ENCODE results near the gene WFDC9.
"Not testable (repeated sequence)": the region's sequence is repeated elsewhere in the genome, so short reads cannot be mapped to it uniquely, and the experiment has no call there.

Gene WFDC9

GRCh38 chr20:45631184-45631583 lies at the start of gene WFDC9:
Gene WFDC9, minus strand, starts transcription at chr20:45631284. Its CDS starts 21,103 bp downstream, at chr20:45610181.
- no peak for DNase-seq (ENCODE audit: low read depth)

DNA sequence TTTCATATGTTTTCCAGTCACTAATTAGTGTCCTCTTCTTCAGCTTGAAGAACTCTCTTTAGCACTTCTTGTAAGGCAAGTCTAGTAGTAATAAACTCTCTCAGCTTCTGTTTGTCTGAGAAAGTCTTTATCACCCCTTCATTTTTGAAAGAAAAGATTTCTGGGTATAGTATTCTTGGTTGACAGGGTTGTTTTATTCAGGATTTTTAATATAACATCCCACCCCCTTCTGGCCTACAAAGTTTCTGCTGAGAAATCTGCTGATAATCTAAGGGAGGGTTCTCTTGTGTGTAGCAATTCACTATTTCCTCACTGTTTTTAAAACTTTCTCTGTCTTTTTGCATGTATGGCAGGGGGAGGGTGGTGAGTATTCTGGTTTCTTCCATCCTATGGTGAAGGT lies 48.6 kb upstream of the WFDC9 start:
- DNase-seq (ENCODE audit: low read depth), result no peak

DNA sequence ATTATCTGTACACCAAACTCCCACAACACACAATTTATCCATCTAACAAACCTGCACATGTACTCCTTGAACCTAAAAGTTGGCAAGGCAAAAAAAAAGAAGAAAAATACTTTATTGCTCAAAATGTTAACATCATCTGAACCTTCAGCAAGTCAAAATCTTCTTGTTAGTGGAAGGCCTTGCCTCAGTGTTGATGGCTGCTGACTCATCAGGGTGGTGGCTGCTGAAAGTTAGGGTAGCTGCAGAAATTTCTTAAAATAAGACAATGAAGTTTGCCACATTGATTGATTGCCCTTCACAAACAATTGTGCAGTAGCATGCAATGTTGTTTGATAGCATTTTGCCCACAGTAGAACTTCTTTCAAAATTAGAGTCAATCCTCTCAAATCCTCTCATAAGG lies 41.7 kb upstream of the WFDC9 start:
- DNase-seq (ENCODE audit: low read depth), result no peak

GRCh38 chr20:45670139-45670538 lies 39.1 kb upstream of the WFDC9 start, which contains the start of gene WFDC11:
Gene WFDC11, minus strand, starts transcription at chr20:45670239. Its CDS starts 19,639 bp downstream, at chr20:45650600.
- DNase-seq (ENCODE audit: low read depth), result no peak

GRCh38 chr20:45657038-45657437 lies 26.0 kb upstream of the WFDC9 start:
- not testable (repeated sequence) for DNase-seq (ENCODE audit: low read depth)

DNA sequence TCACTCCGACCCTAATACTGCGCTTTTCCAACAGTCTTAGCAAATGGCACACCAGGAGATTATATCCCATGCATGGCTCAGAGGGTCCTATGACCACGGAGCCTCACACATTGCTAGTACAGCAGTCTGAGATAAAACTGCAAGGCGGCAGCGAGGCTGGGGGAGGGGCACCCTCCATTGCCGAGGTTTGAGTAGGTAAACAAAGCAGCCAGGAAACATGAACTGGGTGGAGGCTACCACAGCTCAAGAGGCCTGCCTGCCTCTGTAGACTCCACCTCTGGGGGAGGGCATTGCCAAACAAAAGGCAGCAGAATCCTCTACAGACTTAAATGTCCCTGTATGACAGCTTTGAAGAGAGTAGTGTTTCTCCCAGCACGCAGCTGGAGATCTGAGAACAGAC lies 20.6 kb upstream of the WFDC9 start:
- not testable (repeated sequence) for DNase-seq (ENCODE audit: low read depth)

DNA sequence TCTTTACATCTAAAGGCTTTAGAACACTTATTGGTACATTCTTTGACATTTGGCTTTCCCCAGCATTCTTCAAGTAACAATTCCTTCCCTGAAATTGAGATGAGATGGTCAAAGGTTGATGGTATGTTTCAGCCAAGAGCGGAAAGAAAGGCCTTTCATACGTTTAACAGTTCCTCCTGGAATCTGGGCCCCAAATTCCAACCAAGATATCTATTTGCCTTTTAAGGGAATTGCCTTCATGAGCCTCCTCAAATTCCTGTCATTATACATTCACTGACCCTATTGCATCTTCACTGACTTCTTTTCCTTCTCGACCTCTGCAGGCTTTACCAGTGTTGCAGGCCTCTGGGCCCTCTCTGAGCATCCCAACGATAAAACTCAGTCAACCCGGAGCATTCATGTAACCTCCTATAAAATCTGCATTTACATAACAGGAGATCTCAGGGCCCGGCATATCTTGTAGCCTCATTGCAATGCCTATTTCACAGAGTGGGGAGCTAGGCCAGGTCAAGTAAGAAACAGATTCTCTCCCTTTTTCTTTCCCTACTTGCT lies 18.3 kb upstream of the WFDC9 start:
- no peak for DNase-seq (ENCODE audit: low read depth)

GRCh38 chr20:45647441-45648050 lies 16.5 kb upstream of the WFDC9 start:
- no peak for DNase-seq (ENCODE audit: low read depth)

DNA sequence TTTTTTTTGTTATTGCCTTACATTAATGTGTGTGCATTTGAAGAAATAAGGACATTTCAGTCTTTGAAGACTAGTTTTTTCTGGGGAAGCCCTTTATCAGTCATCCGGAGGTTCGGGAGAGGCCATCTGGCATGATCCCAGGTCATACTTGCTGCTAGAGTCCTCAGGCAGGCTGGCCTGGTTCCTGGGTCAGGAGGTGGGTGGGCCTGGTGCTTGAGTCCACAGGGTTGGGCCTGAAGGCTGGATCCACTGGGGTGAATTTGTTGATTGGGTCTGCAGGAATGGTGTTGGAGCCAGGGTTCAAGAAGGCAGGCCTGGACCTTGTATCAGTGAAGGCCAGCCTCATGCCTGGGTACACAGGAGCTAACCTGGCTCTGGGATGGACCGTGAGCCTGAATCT lies 15.8 kb upstream of the WFDC9 start:
- DNase-seq (ENCODE audit: low read depth), result no peak

- DNase-seq (ENCODE audit: low read depth), result not testable (repeated sequence)
These were observed 14.8 kb upstream of the WFDC9 start for GRCh38 chr20:45645869-45646268.

- not testable (repeated sequence) for DNase-seq (ENCODE audit: low read depth)
These were observed 10.0 kb upstream of the WFDC9 start for GRCh38 chr20:45641076-45641475.

DNA sequence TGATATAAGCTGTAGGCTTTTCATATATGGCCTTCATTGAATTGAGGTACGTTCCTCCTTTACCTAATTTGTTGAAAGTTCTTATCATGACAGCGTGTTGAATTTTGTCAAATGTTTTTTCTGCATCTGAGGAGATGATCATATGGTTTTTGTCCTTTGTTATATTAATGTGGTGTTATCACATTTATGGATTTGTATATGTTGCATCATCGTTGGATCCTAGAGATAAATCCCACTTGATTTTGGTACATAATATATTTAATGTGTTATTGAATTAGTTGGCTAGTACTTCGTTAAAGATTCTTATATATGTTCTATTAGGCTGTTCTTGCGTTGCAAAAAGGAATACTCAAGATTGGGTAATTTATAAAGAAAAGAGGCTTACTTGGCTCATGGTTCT lies 8.6 kb upstream of the WFDC9 start:
- DNase-seq (ENCODE audit: low read depth), result no peak

- DNase-seq (ENCODE audit: low read depth), result no peak
These were observed 5.4 kb upstream of the WFDC9 start for GRCh38 chr20:45636513-45636912.

DNA sequence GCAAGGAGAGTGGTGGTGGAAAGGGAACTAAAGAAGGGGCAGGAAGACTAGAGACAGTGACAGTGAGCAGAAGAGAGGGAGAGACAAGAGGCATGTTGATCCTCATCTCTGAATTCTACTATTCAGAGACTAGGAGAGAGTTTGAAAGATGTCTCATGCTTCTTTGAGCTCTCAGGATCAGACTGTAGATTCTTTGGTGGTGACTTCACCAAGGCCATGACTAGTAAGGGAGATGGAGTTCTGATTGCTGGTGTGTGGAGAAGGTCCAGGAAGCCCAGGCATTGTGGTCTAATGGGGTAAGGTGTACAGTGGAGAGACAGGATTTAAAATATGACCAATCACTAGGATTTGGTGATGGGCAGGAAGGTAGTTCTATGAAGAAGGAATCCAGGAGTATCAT lies 713 bp downstream of the WFDC9 start:
- no peak for DNase-seq (ENCODE audit: low read depth)

DNA sequence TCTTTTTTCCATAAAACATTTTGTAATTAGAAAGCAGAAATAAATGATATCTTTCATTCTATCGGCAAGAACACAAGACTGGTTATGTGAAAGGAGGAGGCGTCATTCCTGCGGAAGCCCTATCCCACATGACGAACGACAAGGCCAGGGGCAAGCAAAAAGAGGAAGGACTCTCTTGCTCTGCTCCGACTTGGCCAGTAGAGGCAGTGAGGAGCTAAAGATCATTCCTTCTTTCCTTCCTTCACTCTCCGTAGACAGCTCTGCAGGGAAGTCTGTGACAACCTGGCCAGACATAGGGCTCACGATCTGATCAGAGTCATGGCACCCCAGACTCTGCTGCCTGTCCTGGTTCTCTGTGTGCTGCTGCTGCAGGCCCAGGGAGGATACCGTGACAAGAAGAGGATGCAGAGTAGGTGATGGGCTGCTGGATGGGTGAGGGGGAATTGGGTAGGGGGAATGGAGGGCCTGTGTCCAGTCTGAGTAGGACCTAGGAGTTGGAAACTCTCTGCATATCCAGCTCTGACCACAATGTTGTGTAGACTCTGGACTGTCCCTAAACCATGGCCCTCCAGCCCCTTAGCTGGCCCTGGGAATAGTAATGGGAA lies 1.5 kb downstream of the WFDC9 start, which contains the start of gene WFDC10A:
Gene WFDC10A, plus strand, starts transcription at position 244 of the 605 bp plus-strand sequence. Its CDS starts 75 bp downstream, at position 319.
- DNase-seq (ENCODE audit: low read depth), result peak; percentile 27

- no peak for DNase-seq (ENCODE audit: low read depth)
These were observed 4.5 kb downstream of the WFDC9 start for GRCh38 chr20:45626540-45626939.

DNA sequence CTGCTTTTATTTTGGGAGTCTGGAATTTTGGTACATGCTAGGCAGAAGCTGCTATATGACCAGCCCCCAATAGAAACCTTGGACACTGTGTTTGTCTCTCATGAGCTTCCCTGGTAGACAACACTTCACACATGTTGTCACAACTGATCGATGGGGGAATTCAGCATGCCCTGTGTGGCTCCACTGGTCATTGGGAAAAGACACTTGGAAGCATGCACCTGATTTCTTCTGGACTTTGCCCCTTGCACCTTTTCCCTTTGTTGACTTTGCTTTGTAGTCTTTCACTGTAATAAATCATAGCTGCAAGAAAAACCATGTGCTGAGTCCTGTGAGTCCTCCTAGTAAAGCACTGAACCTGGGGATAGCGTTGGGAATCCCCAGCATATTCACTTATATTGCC lies 9.5 kb downstream of the WFDC9 start:
- DNase-seq (ENCODE audit: low read depth), result no peak

DNA sequence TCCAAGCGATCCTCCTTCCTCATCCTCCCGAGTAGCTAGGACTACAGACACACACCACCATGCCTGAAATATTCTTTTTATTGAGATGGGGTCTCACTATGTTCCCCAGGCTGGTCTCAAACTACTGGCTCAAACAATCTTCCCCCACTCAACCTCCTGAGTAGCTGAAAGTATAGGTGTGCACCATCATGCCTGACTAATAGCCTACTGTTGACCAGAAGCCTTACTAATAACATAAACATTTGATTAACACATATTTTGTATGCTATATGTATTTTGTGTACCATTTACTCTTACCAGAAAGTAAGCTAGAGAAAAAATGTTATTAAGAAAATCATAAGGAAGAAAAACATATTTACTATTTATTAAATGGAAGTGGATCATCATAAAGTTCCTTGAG lies 13.5 kb downstream of the WFDC9 start:
- no peak for DNase-seq (ENCODE audit: low read depth)

DNA sequence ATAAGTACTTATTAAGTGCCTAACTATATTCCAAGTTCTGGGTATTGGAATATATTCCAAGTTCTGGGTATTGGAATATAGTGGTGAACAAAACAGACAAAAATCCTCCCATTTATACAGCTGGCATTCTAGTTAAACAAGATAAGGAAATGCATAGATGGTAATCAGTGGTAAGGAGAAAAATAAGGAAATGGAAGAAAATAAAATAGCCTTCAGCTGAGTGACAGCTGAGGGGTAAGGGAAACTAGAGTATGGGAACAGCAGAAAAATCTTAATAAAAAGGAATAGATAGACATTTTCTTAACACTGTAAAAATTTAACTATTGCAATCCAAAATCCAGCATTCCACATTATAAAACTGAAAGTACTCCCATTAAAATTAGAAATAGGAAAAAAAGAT lies 18.8 kb downstream of the WFDC9 start:
- DNase-seq (ENCODE audit: low read depth), result no peak

DNA sequence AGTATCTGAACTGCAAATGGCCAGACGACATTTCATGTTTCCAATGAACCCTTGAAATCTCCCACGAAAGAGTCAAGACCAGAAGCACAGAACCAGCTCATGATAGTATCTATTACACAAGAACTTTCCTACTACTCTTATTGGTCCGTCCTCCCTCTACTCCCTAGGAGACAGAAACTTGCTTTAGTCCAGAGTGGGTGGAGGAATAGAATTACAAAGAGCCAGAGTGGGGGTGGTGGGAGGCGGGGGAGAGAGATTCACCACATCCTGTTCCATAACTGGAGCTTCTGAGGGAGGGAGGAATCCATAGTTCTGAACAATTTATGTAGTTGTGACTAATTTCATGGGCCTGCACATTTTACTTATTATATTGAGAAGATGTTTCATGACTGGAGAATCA lies 20.0 kb downstream of the WFDC9 start:
- peak; percentile 24 for DNase-seq (ENCODE audit: low read depth)

GRCh38 chr20:45607810-45608209 lies 23.3 kb downstream of the WFDC9 start:
- no peak for DNase-seq (ENCODE audit: low read depth)

DNA sequence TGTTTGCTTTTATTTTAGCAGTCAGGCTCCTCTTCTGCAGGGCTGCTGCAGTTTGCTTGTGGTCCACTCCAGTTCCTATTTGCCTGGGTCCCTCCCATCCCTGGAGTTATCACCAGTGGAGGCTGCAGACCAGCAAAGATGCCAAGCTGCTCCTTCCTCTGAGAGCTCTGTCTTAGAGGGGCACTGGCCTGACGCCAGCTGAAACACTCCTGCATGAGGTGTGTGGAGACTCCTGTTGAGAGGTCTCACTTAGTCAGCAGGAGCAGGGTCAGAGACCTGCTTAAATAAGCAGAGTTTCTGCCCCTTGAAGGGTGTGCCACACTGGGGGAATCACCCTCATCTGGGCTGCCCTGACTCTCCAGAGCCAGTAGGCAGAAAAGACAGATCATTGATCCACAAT lies 35.8 kb downstream of the WFDC9 start:
- DNase-seq (ENCODE audit: low read depth), result no peak

DNA sequence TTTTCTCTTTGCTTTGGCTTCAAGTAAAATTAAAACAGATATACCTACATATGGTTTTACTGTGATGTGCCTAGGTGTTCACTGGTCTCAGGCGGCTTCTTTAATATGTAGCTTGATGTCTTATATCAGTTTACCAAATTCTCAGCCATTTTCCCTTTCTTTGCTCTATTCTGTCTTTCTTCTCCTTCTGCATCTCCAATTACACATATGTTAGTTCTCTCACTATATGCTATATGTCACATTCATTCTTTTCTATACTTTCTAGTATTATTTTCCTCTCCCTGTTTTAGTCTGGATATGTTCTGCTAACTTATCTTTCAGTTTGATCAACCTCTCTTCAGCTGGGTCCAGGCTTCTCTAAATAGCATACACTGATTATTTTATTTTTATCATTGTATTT lies 37.6 kb downstream of the WFDC9 start:
- no peak for DNase-seq (ENCODE audit: low read depth)

Measured in fibroblast of the conjunctiva (primary cell).